Psoas muscle (tissue), 8 donors: ENCODE data around the gene DLG5. TPM values are rescaled to one million over a fixed set of nuclear protein-coding genes. Genes with fewer than 3 reads are reported as not detected.

Experiments used
- ATAC-seq, 4 donors: fragments of 200-7000 bp; cut with Tn5 transposase; one replicate each; pipeline ENCODE4 v1.9.1; 2020; ENCODE audit warnings: moderate library complexity in 3 of 4, mild to moderate bottlenecking in 2 of 4
- DNase-seq, 2 donors: peaks; one replicate each; pipeline ENCODE4 v3.0.0-alpha.2; 2020
- H3K27ac ChIP-seq: fragments of 200-600 bp; one replicate; pipeline ENCODE4 v1.8.0; 2022
- H3K27me3 ChIP-seq, 3 donors: fragments of 200-600 bp in 1 of 3; one replicate each; pipeline versions ENCODE4 v1.6.1 to v1.8.0; 2013 to 2022; ENCODE audit warnings: low read length in 2 of 3, mild to moderate bottlenecking in 2 of 3, moderate library complexity in 1 of 3; ENCODE audit not compliant: insufficient read depth in 3 of 3
- H3K36me3 ChIP-seq, 2 donors: fragments of 200-600 bp in 1 of 2; one replicate each; pipeline versions ENCODE4 v1.6.1 to v1.8.0; 2013 to 2022; ENCODE audit warnings: low read depth in 1 of 2, mild to moderate bottlenecking in 1 of 2, moderate library complexity in 1 of 2; ENCODE audit not compliant: insufficient read depth in 1 of 2
- H3K4me1 ChIP-seq: fragments of 200-600 bp; one replicate; pipeline ENCODE4 v1.8.0; 2022
- H3K4me3 ChIP-seq: fragments of 200-600 bp; one replicate; pipeline ENCODE4 v1.8.0; 2022; ENCODE audit warnings: mild to moderate bottlenecking
- H3K9me3 ChIP-seq: fragments of 200-600 bp; one replicate; pipeline ENCODE4 v1.8.0; 2022
- CTCF ChIP-seq: fragments of 200-600 bp; IDR thresholded peaks from one replicate; pipeline ENCODE4 v1.8.0; 2022; ENCODE audit warnings: antibody characterized with exemption
- WGBS, 3 donors: extraction: QIAGEN DNeasy Blood & Tissue Kit; methylation state at CpG; one replicate each; pipeline versions ENCODE4 v1.1.6 to v1.1.7; 2013; 5-methylcytosine and 5-hydroxymethylcytosine counted together
- intact Hi-C, 2 donors: fragments of 100-400 bp; cut with DNase I; formaldehyde crosslinking; loops; one replicate each; pipeline versions ENCODE4 v1.11.0 to v1.14.2; 2022
- polyA plus RNA-seq, 3 donors: library from polyadenylated mRNA; stranded (reverse); fragments of 200-250 nt; gene quantifications; one replicate each; pipeline ENCODE4 v1.2.3, GENCODE V29; 2013
- total RNA-seq, 4 donors: library from RNA; stranded (reverse); fragmentation: NEBNext Ultra II Directional in 2 of 4; extraction: Animal tissue kit (Norgen Biotek cat#: 25700) in 2 of 4; gene quantifications; one replicate each; pipeline versions ENCODE4 v1.2.1 to v1.2.4, GENCODE V29; 2021 to 2023
- donor health status: healthy with polysubstance abuse.
- donor health status: DM: no; HTN: no; CAD: no; lungs with moderate emphysema.
- donor health status: Bipolar disorder and iron deficiency.
- donor health status: healthy.
- donor health status: DM: yes; HTN: yes; CAD: no.
- donor health status: DM: no; HTN: no; CAD: no.
- donor health status: DM: no; HTN: no; CAD: no.
- donor health status: DM: yes; HTN: yes; CAD: no.

The DLG5 gene
- total and polyA plus RNA-seq, 7 donors: 10.2 to 62.9 (median 36.9) TPM

DNA sequence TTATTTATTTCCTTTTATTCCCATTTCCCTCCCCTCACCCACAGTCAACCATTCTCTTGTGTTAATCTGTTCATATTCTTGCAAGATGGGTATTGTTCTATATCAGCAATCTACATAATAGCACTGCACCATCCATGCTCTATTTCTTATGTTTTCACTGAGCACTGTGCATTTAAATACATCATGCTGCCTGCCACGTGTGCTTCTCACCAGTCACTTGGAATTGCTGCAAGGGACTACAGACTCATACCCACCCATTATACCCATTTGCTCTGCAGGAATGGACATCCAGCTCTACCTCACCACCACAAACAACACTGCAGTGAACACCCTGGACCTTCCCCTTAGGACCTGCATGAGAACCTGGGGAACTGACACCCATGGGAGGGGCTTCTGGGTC, 20.8 kb downstream of the DLG5 start:
- H3K36me3 ChIP-seq: no peaks in the 10 kb centered on the region
- no peak for ATAC-seq
- intact Hi-C loops: loop anchor here in 1 of 2 donors (5.0 kb wide), 1 partner anchor 82 kb away; no protein-coding TSS in a partner anchor
- H3K9me3 ChIP-seq: no peaks in the 10 kb centered on the region
- H3K27ac ChIP-seq: no peak overlapping the region
- no peak for TF ChIP-seq CTCF
- H3K4me1 ChIP-seq: peaks cover 52% of the 10 kb centered on the region
- WGBS, 3 donors: 29 to 57% (median 29%) methylated on average over 1 of the region's 1 CpG
- H3K4me3 ChIP-seq: no peak overlapping the region
- no peak for DNase-seq
- no peaks in the 10 kb centered on the region for H3K27me3 ChIP-seq

DNA sequence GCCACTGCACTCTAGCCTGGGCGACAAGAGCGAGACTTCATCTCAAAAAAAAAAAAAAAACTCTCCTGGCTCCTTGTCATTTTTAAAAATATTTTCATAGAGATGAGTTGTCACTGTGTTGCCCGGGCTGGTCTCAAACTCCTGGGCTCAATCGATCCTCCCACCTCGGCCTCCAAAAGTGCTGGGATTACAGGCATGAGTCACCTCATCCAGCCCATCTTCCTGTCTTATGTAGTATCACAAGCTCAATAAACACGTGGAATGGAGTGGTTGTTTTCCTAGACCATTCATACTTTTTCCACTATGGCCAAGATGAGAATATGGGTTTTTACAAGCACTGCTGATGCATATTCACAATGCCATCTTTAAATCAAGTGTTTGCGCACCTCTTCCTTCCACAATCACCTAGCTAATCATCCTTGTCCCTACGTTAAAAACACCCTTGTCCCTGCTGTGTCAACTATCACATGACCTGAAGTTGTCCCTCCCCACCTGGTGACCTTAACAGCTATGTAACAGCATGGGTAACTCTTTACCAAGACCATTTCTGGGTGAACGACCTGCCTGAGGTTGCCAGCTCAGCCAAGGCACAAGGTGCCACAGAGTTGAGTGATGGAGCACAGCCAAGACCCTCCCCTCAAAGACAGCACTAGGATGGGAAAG, 21.3 kb downstream of the DLG5 start:
- Histone ChIP-seq H3K36me3 (no peaks in the 10 kb centered on the region), H3K27ac (no peak overlapping the region), H3K9me3 (no peaks in the 10 kb centered on the region), H3K27me3 (no peaks in the 10 kb centered on the region), H3K4me1 (peaks cover 52% of the 10 kb centered on the region), H3K4me3 (no peak overlapping the region)
- no peak for TF ChIP-seq CTCF
- intact Hi-C loops: loop anchor here in 1 of 2 donors (5.0 kb wide), 1 partner anchor 82 kb away; no protein-coding TSS in a partner anchor
- DNase-seq (no peak), ATAC-seq (no peak)
- WGBS, 3 donors: 82 to 86% (median 85%) methylated on average over 9 of the region's 9 CpGs

- intact Hi-C loops: no loop called here
- Histone ChIP-seq H3K4me1 (peaks cover 53% of the 10 kb centered on the region), H3K27me3 (no peaks in the 10 kb centered on the region), H3K4me3 (no peak overlapping the region), H3K27ac (no peak overlapping the region), H3K9me3 (no peaks in the 10 kb centered on the region), H3K36me3 (no peaks in the 10 kb centered on the region)
- TF ChIP-seq CTCF: no peak
- ATAC-seq: no peak
- WGBS, 3 donors: 83 to 91% (median 89%) methylated on average over 8 of the region's 8 CpGs
- no peak for DNase-seq
These were observed 22.3 kb downstream of the DLG5 start for GRCh38 chr10:77904100-77904840.

- H3K27me3 ChIP-seq: no peaks in the 10 kb centered on the region
- H3K4me3 ChIP-seq: no peak overlapping the region
- H3K36me3 ChIP-seq: no peaks in the 10 kb centered on the region
- DNase-seq (no peak), ATAC-seq (no peak)
- H3K27ac ChIP-seq: peak overlapping the region; percentile 74
- peaks cover 55% of the 10 kb centered on the region for H3K4me1 ChIP-seq
- no peaks in the 10 kb centered on the region for H3K9me3 ChIP-seq
- intact Hi-C loops: no loop called here
- WGBS, 3 donors: 48 to 82% (median 65%) methylated on average over 5 of the region's 5 CpGs
- no peak for TF ChIP-seq CTCF
These were observed 24.4 kb downstream of the DLG5 start for GRCh38 chr10:77902159-77902558.
